Sigmoid colon (tissue), 4 donors: Measurements from ENCODE around the gene SIGLEC12.

ENCODE experiments used
- CTCF ChIP-seq, 4 experiments: fragments of 450-650 bp in 3 of 4; fragments of 200-600 bp in 1 of 4; IDR thresholded peaks; one replicate each; pipeline ENCODE4 v1.5.1; 2016 to 2019; ENCODE audit warnings: antibody characterized with exemption in 4 of 4, mild to moderate bottlenecking in 3 of 4, moderate library complexity in 2 of 4
- POLR2A ChIP-seq, 2 donors: fragments of 450-650 bp; IDR thresholded peaks; one replicate each; pipeline ENCODE4 v1.6.1; 2016; ENCODE audit warnings: antibody characterized with exemption in 2 of 2, mild to moderate bottlenecking in 2 of 2, moderate library complexity in 2 of 2
- POLR2AphosphoS5 ChIP-seq, 4 donors: sonication (generic); formaldehyde crosslinking; IDR thresholded peaks; one replicate each; pipeline ENCODE4 v1.6.1; 2017; ENCODE audit warnings: antibody characterized with exemption in 4 of 4

- TF ChIP-seq POLR2A (IDR thresholded peaks at IDR 0.05) (no peak), CTCF (IDR thresholded peaks at IDR 0.05) (no peak), POLR2AphosphoS5 (IDR thresholded peaks at IDR 0.05) (no peak)
Measured at GRCh38 chr19:51520728-51521127, 19.1 kb upstream of the SIGLEC12 start.
